HAP-1 (cell line): ENCODE data around the gene TMEM139.
"Not testable (repeated sequence)": the region's sequence is repeated elsewhere in the genome, so short reads cannot be mapped to it uniquely, and the experiment has no call there.

ENCODE experiments used
- DNase-seq, 2 experiments: peaks; one replicate each; pipeline ENCODE4 v3.0.0-alpha.2; 2016 to 2020; ENCODE audit warnings: low spot score in 2 of 2
- H3K27me3 ChIP-seq: fragments of 250-450 bp; sonication (Bioruptor Pico); 2 replicates; pipeline ENCODE4 v1.5.1; 2020; ENCODE audit warnings: low read depth, mild to moderate bottlenecking, moderate library complexity
- H3K36me3 ChIP-seq: fragments of 250-450 bp; sonication (Bioruptor Pico); replicated peaks from 2 replicates; pipeline ENCODE4 v1.5.1; 2020; ENCODE audit warnings: mild to moderate bottlenecking
- H3K4me1 ChIP-seq: fragments of 250-450 bp; sonication (Bioruptor Pico); 2 replicates; pipeline ENCODE4 v1.5.1; 2020; ENCODE audit warnings: mild to moderate bottlenecking
- H3K4me3 ChIP-seq: fragments of 250-450 bp; sonication (Bioruptor Pico); 2 replicates; pipeline ENCODE4 v1.5.1; 2020; ENCODE audit warnings: mild to moderate bottlenecking, moderate library complexity
- H3K9me3 ChIP-seq: fragments of 250-450 bp; sonication (Bioruptor Pico); 2 replicates; pipeline ENCODE4 v1.5.1; 2020; ENCODE audit warnings: mild to moderate bottlenecking, moderate library complexity
- in situ Hi-C: fragments of 300-500 bp; cut with MboI; formaldehyde crosslinking; loops from 3 replicates; pipeline ENCODE4 v1.14.3; 2020; ENCODE audit warnings: low sequenced_read_pairs, inconsistent platforms, mixed read lengths

The TMEM139 gene

DNA sequence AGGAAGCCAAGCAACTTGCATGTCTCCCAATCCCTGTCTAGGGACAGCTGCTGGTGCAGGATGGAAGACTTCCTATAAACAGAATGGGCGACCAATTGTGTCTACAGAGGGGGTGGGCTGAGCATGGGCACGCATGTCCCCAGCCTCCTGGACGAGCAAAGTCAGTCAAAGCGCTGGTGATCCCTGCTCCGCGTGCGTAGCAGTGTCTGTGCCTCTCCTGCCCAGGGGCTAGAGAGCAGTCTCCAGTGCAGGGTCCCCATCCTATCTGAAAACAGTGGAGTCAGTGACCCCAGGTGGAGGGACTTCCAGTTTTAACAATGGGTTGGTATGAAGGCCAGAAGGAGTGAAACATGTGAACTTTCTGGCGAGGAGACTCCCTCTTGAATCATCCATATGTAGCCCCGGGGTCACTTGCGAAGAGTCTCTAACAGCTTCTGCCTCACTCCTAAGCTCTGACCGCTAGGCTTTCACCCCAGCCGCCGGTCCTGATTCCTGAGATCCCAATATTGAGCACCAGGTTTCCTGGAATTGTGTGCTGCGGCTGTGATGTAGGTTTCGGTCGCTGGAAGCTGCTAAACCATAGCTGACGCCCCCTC is 2.7 kb downstream of the TMEM139 start:
- H3K36me3 ChIP-seq, result peaks cover 7% of the 10 kb centered on the region
- in situ Hi-C loops, result no loop called here
- H3K4me1 ChIP-seq, result peaks cover 27% of the 10 kb centered on the region
- peak overlapping the region; percentile 95 for H3K4me3 ChIP-seq
- H3K9me3 ChIP-seq, result peaks cover 6% of the 10 kb centered on the region; the same call in 1 of the 2 replicates
- no peaks in the 10 kb centered on the region for H3K27me3 ChIP-seq
- no peak for DNase-seq

DNA sequence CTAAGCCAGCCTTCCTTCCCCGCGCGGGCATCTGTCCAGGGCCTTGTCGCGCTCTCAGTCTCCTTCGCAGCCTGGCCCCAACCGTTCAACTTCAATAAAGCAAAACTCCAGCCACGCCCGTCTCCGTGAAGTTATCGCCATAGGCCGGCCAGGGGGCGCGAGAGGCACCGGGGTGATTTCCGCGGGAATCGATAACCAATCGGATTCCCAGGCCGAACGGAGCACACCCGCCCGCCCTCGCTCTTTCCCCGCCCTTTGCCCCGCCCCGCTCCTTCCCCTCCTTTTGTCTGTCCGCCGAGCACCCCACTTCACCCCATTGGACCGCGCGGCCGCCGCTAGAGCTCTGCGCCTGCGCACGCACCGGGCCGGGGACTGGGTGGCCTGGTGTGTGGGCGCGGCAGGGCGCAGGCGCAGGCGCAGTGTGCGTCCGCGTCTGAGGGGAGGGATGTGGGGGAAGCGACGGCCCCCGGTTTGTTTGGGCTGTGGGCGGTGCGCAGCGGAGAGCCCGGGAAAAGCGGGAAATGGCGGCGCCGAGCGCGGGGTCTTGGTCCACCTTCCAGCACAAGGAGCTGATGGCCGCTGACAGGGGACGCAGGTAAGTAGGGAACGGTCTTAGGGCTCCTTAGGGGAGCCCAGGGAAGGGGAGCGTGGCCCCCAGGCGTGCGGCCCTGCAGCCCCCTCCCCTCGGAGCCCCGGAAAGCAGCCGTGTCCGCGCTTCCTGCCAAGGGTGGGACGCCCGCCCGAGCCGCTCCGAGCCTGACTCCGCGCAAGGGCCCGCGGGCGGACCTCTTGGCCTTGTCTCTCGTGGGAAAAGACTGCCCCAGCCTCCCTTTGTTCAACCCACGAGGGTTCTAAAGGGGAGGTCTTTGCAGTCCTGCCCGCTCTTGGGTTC is 3.4 kb downstream of the TMEM139 start, which contains the start of gene CASP2:
Gene CASP2, plus strand, starts transcription at position 417 of the 892 bp plus-strand sequence. Its CDS starts 105 bp downstream, at position 522.
- H3K9me3 ChIP-seq, result peaks cover 6% of the 10 kb centered on the region; the same call in 1 of the 2 replicates
- H3K4me1 ChIP-seq, result peaks cover 27% of the 10 kb centered on the region
- in situ Hi-C loops, result no loop called here
- H3K27me3 ChIP-seq, result no peaks in the 10 kb centered on the region
- peak within 1 kb of the TSS; percentile 95 for H3K4me3 ChIP-seq
- DNase-seq, result peak; percentile 92 to 97
- peaks cover 15% of the 10 kb centered on the region for H3K36me3 ChIP-seq

DNA sequence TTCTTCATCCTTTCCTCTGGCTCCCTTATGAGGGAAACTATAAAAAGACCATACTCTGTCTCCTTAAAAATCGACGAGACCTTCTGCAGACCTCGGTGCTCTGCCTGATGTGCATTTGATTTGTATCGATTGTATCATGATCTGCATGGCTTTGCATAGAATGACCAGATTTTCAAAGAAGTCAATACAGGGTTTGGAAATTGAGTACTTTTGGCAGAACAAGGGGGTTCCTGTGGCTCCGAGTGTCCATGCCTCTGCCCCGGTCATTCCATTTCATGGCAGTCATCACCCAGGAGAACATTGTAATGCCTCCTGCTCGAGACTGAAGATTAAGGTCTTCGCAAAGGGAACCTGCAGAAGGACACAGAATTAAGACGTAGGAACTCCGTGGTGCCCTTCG is 4.1 kb downstream of the TMEM139 start:
- DNase-seq, result peak; percentile 14 to 16
- H3K4me1 ChIP-seq, result peaks cover 20% of the 10 kb centered on the region

DNA sequence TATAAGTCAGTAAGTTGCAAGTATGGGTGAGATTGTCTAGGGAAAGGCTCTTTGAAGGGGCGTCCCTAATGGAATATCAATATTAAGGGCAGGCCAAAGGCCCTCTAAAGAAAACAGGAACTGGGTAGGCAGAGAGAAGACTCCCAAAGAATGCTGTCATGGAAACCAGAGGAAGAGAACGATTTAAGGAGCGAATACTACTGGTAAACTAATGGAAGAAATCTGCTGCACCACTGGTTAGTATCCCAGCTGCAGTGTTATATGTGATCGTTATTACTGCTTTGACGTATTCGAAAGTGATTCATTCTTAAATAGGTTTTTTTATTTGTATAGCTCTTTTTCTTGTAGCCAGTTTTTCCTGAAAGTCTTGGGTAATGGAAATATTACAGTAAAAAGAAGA is 4.7 kb downstream of the TMEM139 start:
- Histone ChIP-seq H3K9me3 (peaks cover 6% of the 10 kb centered on the region; the same call in 1 of the 2 replicates), H3K4me3 (peak overlapping the region; percentile 95), H3K36me3 (peaks cover 27% of the 10 kb centered on the region), H3K27me3 (no peaks in the 10 kb centered on the region), H3K4me1 (peaks cover 16% of the 10 kb centered on the region)
- peak in 1 of 2 experiments; percentile 24 for DNase-seq
- in situ Hi-C loops, result no loop called here

More for the DNA sequence above, 4.1 kb downstream of the TMEM139 start:
- in situ Hi-C loops, result no loop called here
- peaks cover 6% of the 10 kb centered on the region; the same call in 1 of the 2 replicates for H3K9me3 ChIP-seq
- H3K4me3 ChIP-seq, result peak overlapping the region; percentile 95
- no peaks in the 10 kb centered on the region for H3K27me3 ChIP-seq
- peaks cover 21% of the 10 kb centered on the region for H3K36me3 ChIP-seq

DNA sequence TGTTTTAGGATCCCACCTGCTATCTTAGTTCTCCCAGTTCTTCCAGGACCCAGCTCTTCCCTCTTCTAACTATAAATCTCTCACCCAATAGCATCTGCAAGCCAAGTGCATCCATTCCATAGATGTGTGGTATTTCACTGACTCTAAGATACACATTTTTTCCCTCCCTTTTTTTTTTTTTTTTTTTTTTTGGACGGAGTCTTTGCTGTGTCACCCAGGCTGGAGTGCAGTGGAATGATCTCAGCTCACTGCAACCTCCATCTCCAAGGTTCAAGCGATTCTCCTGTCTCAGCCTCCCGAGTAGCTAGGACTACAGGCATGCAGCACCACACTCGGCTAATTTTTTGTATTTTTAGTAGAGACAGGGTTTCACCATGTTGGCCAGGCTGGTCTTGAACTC is 5.1 kb downstream of the TMEM139 start:
- Histone ChIP-seq H3K36me3 (peaks cover 32% of the 10 kb centered on the region), H3K4me3 (peak overlapping the region; percentile 95), H3K4me1 (peaks cover 16% of the 10 kb centered on the region)
- H3K9me3 ChIP-seq, in situ Hi-C loops, H3K27me3 ChIP-seq, DNase-seq: not testable (repeated sequence)

DNA sequence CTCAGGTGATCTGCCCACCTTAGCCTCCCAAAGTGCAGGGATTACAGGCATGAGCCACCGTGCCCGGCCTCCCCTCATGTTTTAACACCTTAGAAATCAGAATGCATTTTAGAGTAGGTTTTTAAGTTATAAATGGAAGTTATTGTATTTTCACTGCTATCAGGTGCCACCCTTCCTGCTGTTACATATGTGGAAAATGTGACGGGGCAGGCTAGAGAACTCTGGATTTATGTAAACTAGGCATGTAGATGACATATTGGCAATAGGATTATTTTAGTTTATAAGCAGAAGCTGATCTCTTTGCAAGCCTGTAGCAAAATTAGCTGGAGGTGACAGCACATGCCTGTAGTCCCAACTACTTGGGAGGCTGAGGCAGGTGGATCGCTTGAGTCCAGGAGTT is 5.5 kb downstream of the TMEM139 start:
- no peak for DNase-seq
- Histone ChIP-seq H3K27me3 (no peaks in the 10 kb centered on the region), H3K9me3 (peaks cover 6% of the 10 kb centered on the region; the same call in 1 of the 2 replicates), H3K4me3 (peak overlapping the region; percentile 95; the same call in 1 of the 2 replicates), H3K36me3 (peaks cover 36% of the 10 kb centered on the region), H3K4me1 (peaks cover 16% of the 10 kb centered on the region)
- in situ Hi-C loops, result no loop called here

DNA sequence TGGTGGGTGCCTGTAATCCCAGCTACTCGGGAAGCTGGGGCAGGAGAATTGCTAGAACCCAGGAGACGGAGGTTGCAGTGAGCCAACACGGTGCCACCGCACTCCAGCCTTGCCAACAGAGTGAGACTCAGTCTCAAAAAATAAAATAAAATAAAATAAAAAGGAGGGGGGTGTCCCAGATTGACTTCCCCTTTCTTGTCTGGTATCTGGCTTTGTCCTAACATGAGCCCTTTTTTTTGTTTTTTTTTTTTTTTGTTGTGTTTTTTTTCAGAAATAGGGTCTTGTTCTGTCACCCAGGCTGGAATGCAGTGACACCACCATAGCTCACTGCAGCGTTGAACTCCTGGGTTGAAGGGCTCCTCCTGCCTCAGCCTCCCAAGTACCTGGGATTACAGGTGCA is 8.1 kb downstream of the TMEM139 start:
- no peak for DNase-seq
- H3K27me3 ChIP-seq, result no peaks in the 10 kb centered on the region
- no peaks in the 10 kb centered on the region for H3K9me3 ChIP-seq
- in situ Hi-C loops, result no loop called here
- peaks cover 13% of the 10 kb centered on the region for H3K4me1 ChIP-seq
- no peak overlapping the region for H3K4me3 ChIP-seq
- peaks cover 58% of the 10 kb centered on the region for H3K36me3 ChIP-seq

DNA sequence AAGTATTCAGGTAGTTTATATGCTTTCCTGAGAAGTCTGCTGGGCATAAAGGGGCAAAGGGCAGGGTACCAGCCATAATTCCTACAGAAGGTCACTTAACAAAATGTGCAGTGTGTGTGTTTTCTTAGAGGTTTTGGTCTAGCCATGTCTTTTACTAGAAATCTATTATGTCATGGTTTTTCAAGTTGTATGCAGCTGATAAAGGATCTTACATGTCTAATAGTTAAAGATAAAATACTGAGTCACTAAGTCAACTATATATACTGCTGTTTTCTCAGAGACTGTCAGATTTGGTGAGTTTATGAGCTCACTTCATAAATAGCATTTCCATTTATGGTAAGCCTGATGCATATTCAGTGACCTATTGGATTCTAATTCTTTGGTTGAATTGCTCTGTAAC is 11.1 kb downstream of the TMEM139 start:
- no peak for DNase-seq
- in situ Hi-C loops, result no loop called here
- Histone ChIP-seq H3K4me3 (no peak overlapping the region), H3K36me3 (peaks cover 85% of the 10 kb centered on the region), H3K9me3 (no peaks in the 10 kb centered on the region), H3K27me3 (no peaks in the 10 kb centered on the region), H3K4me1 (peaks cover 2% of the 10 kb centered on the region)

DNA sequence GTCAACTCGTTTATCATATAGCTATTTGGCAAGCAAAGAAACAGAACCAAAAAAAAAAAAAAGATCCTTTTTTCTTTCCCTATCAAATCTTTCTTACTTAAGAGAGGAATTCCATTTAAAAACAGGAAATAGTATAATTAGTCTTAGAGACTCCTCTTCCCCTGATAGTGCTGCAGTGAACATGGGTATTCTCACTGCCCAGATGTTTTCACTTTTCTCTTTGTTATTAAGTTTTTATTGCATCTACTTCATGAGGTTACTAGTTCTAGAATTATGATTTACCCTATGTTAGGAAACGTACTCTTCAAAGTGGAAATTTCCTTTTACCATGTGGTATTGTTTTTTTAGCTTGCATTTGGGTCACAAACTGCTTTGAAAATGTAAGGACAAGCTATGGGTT is 11.9 kb downstream of the TMEM139 start:
- no peaks in the 10 kb centered on the region for H3K27me3 ChIP-seq
- peaks cover 93% of the 10 kb centered on the region for H3K36me3 ChIP-seq
- no peak overlapping the region for H3K4me3 ChIP-seq
- no peaks in the 10 kb centered on the region for H3K9me3 ChIP-seq
- in situ Hi-C loops, result no loop called here
- DNase-seq, result no peak
- no peaks in the 10 kb centered on the region for H3K4me1 ChIP-seq

DNA sequence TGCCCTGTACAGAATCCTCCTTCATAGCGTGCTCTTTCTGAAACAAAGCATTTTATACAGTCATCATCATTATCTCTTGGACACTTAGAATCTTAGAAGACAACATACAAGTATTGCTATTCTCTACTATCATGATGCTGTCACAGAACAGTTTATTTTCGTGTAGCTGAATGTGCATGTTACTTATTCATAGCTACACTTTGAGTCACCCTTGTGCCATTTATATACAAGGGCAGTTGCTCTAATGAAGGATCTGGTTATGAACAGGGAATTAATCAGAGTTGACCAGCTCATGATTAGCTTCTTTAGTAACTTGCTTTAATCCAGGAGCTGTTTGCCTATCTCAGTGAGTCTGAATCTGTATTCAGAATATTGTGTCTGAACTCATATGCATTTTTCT is 14.6 kb downstream of the TMEM139 start:
- no peaks in the 10 kb centered on the region for H3K4me1 ChIP-seq
- no peak overlapping the region for H3K4me3 ChIP-seq
- no peaks in the 10 kb centered on the region for H3K9me3 ChIP-seq
- H3K27me3 ChIP-seq, result no peaks in the 10 kb centered on the region
- in situ Hi-C loops, result no loop called here
- no peak for DNase-seq
- H3K36me3 ChIP-seq, result peaks cover 91% of the 10 kb centered on the region

DNA sequence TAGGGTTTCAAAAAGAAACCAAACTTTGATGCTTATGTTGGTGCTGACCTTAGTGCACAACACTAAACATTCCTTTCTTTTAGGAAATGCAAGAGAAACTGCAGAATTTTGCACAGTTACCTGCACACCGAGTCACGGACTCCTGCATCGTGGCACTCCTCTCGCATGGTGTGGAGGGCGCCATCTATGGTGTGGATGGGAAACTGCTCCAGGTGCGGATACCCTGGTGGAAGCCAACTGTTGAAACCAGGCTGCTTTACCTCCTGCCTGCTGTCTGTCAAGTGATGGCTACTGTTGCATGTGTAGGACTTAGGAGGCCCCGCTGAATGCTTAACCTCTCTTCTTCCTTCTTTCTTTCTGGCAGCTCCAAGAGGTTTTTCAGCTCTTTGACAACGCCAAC is 15.1 kb downstream of the TMEM139 start:
- H3K27me3 ChIP-seq, result no peaks in the 10 kb centered on the region
- H3K4me1 ChIP-seq, result no peaks in the 10 kb centered on the region
- DNase-seq, result peak in 1 of 2 experiments; percentile 66
- in situ Hi-C loops, result no loop called here
- H3K9me3 ChIP-seq, result no peaks in the 10 kb centered on the region
- H3K36me3 ChIP-seq, result peaks cover 91% of the 10 kb centered on the region
- no peak overlapping the region for H3K4me3 ChIP-seq

DNA sequence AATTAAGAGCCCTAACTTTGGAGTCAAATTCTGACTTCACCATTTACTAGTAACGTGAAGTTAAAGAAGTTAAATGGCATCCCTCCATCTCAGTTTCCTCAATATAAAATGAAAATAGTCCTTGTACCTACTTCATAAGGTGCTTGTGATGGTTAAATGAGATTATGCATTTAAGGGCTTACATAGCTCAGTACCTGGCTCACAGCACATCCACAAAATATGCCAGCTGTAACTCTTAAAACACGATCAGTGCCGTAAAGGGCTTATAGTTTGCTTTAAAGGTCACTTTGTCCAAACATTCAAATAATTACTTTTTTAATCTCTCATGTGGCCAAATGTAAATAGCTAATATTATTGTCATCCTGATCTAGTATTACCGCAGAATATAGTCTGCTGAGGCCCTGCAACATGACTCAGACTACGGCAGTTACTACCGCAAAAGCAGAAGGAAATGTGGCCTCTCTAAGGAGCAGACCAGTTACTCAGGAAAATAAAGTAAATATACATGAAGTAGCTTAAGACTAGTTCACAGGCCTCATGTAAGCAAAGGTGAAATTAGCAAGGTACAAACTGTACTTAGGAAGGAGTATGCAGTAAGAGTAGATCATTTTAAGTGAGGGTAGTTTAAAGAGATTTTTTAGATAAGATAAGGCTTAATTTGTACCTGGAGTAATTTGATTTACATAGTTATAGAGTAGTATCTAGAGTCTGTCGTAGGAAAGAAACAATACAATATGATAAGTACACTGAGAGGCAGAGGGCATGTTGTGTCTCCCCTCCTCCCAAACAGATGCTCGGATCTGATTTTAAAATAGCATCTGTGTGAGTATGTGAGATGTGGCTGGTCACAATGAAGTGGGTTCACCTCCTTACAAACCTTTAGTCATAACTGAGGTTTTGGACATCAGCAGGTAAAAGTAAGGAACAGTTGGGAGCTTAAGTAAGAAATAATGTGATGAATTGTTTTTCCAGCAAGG is 16.5 kb downstream of the TMEM139 start:
- H3K9me3 ChIP-seq, result no peaks in the 10 kb centered on the region
- no peaks in the 10 kb centered on the region for H3K4me1 ChIP-seq
- H3K27me3 ChIP-seq, result no peaks in the 10 kb centered on the region
- DNase-seq, result no peak
- in situ Hi-C loops, result no loop called here
- no peak overlapping the region for H3K4me3 ChIP-seq
- H3K36me3 ChIP-seq, result peaks cover 89% of the 10 kb centered on the region

DNA sequence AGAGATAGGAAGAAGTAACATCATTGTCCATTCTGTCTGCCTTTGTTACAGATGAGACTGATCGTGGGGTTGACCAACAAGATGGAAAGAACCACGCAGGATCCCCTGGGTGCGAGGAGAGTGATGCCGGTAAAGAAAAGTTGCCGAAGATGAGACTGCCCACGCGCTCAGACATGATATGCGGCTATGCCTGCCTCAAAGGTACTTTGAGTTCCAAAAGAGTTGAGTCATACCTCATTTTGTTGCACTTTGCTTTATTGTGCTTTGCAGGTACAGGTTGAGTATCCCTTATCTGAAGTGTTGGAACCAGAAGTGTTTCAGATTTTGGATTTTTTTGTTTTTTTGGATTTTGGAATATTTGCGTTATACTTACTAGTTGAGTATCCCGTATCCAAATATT is 19.0 kb downstream of the TMEM139 start:
- Histone ChIP-seq H3K4me3 (no peak overlapping the region), H3K9me3 (no peaks in the 10 kb centered on the region), H3K36me3 (peaks cover 75% of the 10 kb centered on the region), H3K27me3 (no peaks in the 10 kb centered on the region), H3K4me1 (no peaks in the 10 kb centered on the region)
- DNase-seq, result no peak
- in situ Hi-C loops, result no loop called here
